Neural cell (in vitro differentiated cells): ENCODE results near the gene TOMM20. TPM values are rescaled to one million over a fixed set of nuclear protein-coding genes. Genes with fewer than 3 reads are reported as not detected.

Experiments used
- H2AFZ ChIP-seq: fragments of 200-600, 300-800 bp; sonication (generic), shearing (Covaris generic); 2 replicates; pipeline ENCODE4 v1.6.0; 2014; ENCODE audit warnings: low read depth, mild to moderate bottlenecking, antibody characterized with exemption, low read length, moderate library complexity
- H3F3A ChIP-seq: fragments of 200-600 bp; shearing (Covaris generic); 2 replicates; pipeline ENCODE4 v1.6.1; 2016; ENCODE audit warnings: mild to moderate bottlenecking, moderate library complexity, mixed read lengths, antibody characterized with exemption, low read length; ENCODE audit not compliant: insufficient read depth, poor library complexity, severe bottlenecking
- H3K27ac ChIP-seq: fragments of 200-600, 300-800 bp; sonication (generic), shearing (Covaris generic); 2 replicates; pipeline ENCODE4 v1.5.1; 2014; ENCODE audit warnings: mild to moderate bottlenecking, low read length, moderate library complexity
- H3K27me3 ChIP-seq: fragments of 300-800, 200-600 bp; sonication (generic), shearing (Covaris generic); 2 replicates; pipeline ENCODE4 v1.6.0; 2014; ENCODE audit warnings: mild to moderate bottlenecking, low read depth, low read length, moderate library complexity; ENCODE audit not compliant: insufficient read depth
- H3K36me3 ChIP-seq: fragments of 300-800, 200-600 bp; sonication (generic), shearing (Covaris generic); 2 replicates; pipeline ENCODE4 v1.5.1; 2014; ENCODE audit warnings: mild to moderate bottlenecking, antibody characterized with exemption, low read length, moderate library complexity; ENCODE audit not compliant: insufficient read depth
- H3K4me2 ChIP-seq: fragments of 300-800, 200-600 bp; sonication (generic), shearing (Covaris generic); 2 replicates; pipeline ENCODE4 v1.6.0; 2014; ENCODE audit warnings: mild to moderate bottlenecking, low read length
- H3K4me3 ChIP-seq: fragments of 300-800, 200-600 bp; sonication (generic), shearing (Covaris generic); 2 replicates; pipeline ENCODE4 v1.5.1; 2014; ENCODE audit warnings: mild to moderate bottlenecking, low read length, moderate library complexity
- H3K79me2 ChIP-seq: fragments of 200-600 bp; shearing (Covaris generic); replicated peaks from 2 replicates; pipeline ENCODE4 v1.6.0; 2014; ENCODE audit warnings: mild to moderate bottlenecking, low read length, moderate library complexity; ENCODE audit not compliant: insufficient read depth
- H3K9ac ChIP-seq: fragments of 300-800, 200-600 bp; sonication (generic), shearing (Covaris generic); 2 replicates; pipeline ENCODE4 v1.6.1; 2016; ENCODE audit warnings: mild to moderate bottlenecking, low read length, mixed read lengths
- H3K9me2 ChIP-seq: fragments of 200-600 bp; shearing (Covaris generic); 2 replicates; pipeline ENCODE4 v1.6.1; 2016; ENCODE audit warnings: mild to moderate bottlenecking, low read length, mixed read lengths; ENCODE audit not compliant: insufficient read depth
- H3K9me3 ChIP-seq: fragments of 200-600, 300-800 bp; sonication (generic), shearing (Covaris generic); 2 replicates; pipeline ENCODE4 v1.6.1; 2016; ENCODE audit warnings: mild to moderate bottlenecking, mixed run types, low read length, moderate library complexity, mixed read lengths
- H4K20me1 ChIP-seq: fragments of 200-600 bp; shearing (Covaris generic); 2 replicates; pipeline ENCODE4 v1.6.1; 2016; ENCODE audit warnings: mild to moderate bottlenecking, mixed run types; ENCODE audit not compliant: insufficient read depth
- EP300 ChIP-seq: fragments of 450-650 bp; conservative IDR thresholded peaks from 2 replicates; pipeline ENCODE4 v1.6.1; 2014; ENCODE audit warnings: antibody characterized with exemption, mild to moderate bottlenecking, moderate library complexity; ENCODE audit not compliant: poor library complexity, severe bottlenecking
- EZH2 ChIP-seq: fragments of 200-600, 300-800 bp; shearing (Covaris generic), sonication (generic); IDR thresholded peaks from 2 replicates; pipeline ENCODE4 v1.6.1; 2014; ENCODE audit warnings: antibody characterized with exemption, low read length, borderline replicate concordance, mild to moderate bottlenecking; ENCODE audit not compliant: insufficient read depth, poor library complexity, severe bottlenecking
- MXI1 ChIP-seq: fragments of 450-650 bp; conservative IDR thresholded peaks from 2 replicates; pipeline ENCODE4 v1.6.1; 2014; ENCODE audit warnings: antibody characterized with exemption, mild to moderate bottlenecking; ENCODE audit not compliant: poor library complexity, severe bottlenecking
- POLR2AphosphoS5 ChIP-seq: IDR thresholded peaks from 2 replicates; pipeline ENCODE4 v1.6.1; 2012
- RAD21 ChIP-seq: fragments of 450-650 bp; conservative IDR thresholded peaks from 2 replicates; pipeline ENCODE4 v1.6.1; 2014; ENCODE audit warnings: antibody characterized with exemption, mild to moderate bottlenecking, moderate library complexity
- SMC3 ChIP-seq: fragments of 450-650 bp; conservative IDR thresholded peaks from 2 replicates; pipeline ENCODE4 v1.6.1; 2014; ENCODE audit warnings: antibody characterized with exemption, mild to moderate bottlenecking, moderate library complexity; ENCODE audit not compliant: poor library complexity
- TAF1 ChIP-seq: IDR thresholded peaks from 2 replicates; pipeline ENCODE4 v1.6.1; 2012; ENCODE audit warnings: low read depth
- polyA plus RNA-seq: library from polyadenylated mRNA; depleted of rRNA; stranded (reverse); fragments of >200 nt; gene quantifications from 2 replicates; pipeline ENCODE4 v1.2.3, GENCODE V29; 2014
- TF ChIP-seq, protein P1 (sequence below): IDR thresholded peaks from 2 replicates; pipeline ENCODE4 v1.6.1; 2012; ENCODE audit warnings: borderline replicate concordance
- TF ChIP-seq, protein P2 (sequence below): fragments of 450-650 bp; IDR thresholded peaks from 2 replicates; pipeline ENCODE4 v1.5.1; 2014; ENCODE audit warnings: antibody characterized with exemption, mild to moderate bottlenecking, moderate library complexity; ENCODE audit not compliant: poor library complexity, severe bottlenecking

The TOMM20 gene
- polyA plus RNA-seq, 1 donor from 2014 or later = 175 TPM

DNA sequence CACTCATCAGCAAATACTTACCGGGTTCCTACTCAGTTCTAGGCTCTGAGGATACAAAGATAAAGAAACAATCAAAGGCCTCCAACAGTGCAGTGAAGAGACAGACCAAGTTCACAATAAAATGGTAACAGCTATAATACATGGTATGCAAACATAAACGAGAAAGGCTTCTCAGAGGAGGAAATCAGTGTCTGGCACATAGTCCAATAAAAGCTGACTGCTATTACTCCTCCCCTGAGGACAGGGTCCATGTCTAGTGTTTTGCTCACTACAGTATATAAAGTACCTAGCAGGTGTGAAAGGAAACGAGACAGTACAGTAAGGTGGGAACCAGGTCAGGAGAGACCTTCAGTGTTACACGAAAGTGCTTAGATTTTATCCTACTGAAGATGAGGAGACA lies 28.1 kb upstream of the TOMM20 start:
- TF ChIP-seq, protein P1, sequence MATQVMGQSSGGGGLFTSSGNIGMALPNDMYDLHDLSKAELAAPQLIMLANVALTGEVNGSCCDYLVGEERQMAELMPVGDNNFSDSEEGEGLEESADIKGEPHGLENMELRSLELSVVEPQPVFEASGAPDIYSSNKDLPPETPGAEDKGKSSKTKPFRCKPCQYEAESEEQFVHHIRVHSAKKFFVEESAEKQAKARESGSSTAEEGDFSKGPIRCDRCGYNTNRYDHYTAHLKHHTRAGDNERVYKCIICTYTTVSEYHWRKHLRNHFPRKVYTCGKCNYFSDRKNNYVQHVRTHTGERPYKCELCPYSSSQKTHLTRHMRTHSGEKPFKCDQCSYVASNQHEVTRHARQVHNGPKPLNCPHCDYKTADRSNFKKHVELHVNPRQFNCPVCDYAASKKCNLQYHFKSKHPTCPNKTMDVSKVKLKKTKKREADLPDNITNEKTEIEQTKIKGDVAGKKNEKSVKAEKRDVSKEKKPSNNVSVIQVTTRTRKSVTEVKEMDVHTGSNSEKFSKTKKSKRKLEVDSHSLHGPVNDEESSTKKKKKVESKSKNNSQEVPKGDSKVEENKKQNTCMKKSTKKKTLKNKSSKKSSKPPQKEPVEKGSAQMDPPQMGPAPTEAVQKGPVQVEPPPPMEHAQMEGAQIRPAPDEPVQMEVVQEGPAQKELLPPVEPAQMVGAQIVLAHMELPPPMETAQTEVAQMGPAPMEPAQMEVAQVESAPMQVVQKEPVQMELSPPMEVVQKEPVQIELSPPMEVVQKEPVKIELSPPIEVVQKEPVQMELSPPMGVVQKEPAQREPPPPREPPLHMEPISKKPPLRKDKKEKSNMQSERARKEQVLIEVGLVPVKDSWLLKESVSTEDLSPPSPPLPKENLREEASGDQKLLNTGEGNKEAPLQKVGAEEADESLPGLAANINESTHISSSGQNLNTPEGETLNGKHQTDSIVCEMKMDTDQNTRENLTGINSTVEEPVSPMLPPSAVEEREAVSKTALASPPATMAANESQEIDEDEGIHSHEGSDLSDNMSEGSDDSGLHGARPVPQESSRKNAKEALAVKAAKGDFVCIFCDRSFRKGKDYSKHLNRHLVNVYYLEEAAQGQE = no peak
- TF ChIP-seq MXI1 (no peak), TAF1 (no peak), EZH2 (no peak), RAD21 (no peak), EP300 (no peak), SMC3 (no peak), POLR2AphosphoS5 (no peak)
- TF ChIP-seq, protein P2, sequence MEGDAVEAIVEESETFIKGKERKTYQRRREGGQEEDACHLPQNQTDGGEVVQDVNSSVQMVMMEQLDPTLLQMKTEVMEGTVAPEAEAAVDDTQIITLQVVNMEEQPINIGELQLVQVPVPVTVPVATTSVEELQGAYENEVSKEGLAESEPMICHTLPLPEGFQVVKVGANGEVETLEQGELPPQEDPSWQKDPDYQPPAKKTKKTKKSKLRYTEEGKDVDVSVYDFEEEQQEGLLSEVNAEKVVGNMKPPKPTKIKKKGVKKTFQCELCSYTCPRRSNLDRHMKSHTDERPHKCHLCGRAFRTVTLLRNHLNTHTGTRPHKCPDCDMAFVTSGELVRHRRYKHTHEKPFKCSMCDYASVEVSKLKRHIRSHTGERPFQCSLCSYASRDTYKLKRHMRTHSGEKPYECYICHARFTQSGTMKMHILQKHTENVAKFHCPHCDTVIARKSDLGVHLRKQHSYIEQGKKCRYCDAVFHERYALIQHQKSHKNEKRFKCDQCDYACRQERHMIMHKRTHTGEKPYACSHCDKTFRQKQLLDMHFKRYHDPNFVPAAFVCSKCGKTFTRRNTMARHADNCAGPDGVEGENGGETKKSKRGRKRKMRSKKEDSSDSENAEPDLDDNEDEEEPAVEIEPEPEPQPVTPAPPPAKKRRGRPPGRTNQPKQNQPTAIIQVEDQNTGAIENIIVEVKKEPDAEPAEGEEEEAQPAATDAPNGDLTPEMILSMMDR = no peak
- H3K9ac ChIP-seq = no peak overlapping the region
- no peaks in the 10 kb centered on the region for H3K27me3 ChIP-seq
- H3K4me3 ChIP-seq = no peak overlapping the region
- H3F3A ChIP-seq = no peaks in the 10 kb centered on the region
- no peaks in the 10 kb centered on the region for H4K20me1 ChIP-seq
- H3K9me2 ChIP-seq = no peaks in the 10 kb centered on the region
- H3K36me3 ChIP-seq = no peaks in the 10 kb centered on the region
- H3K79me2 ChIP-seq = peaks cover 12% of the 10 kb centered on the region
- no peaks in the 10 kb centered on the region for H3K9me3 ChIP-seq
- H2AFZ ChIP-seq = no peak overlapping the region
- no peak overlapping the region for H3K27ac ChIP-seq
- H3K4me2 ChIP-seq = no peak overlapping the region

DNA sequence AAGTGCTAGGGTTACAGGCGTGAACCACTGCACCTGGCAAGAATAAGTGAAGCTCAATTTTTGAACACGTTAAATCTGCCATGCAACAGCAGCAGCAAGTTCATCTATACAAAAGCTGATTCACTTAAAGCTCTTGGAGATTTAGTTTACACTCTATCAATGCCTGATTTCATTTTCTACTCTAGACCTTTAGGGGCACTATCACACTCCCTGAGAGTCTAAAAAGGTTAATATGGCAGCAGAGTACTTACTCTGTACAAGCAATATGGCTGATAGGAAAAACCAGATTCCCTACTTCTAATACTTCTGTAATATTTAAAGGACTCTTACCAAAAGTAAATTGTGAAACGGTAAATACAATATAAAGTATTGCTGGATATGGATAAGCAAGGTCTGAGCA lies 27.6 kb upstream of the TOMM20 start:
- Histone ChIP-seq H3K36me3 (no peaks in the 10 kb centered on the region), H2AFZ (no peak overlapping the region)

More for the DNA sequence above, 27.6 kb upstream of the TOMM20 start:
- no peaks in the 10 kb centered on the region for H3F3A ChIP-seq
- TF ChIP-seq RAD21 (no peak), EZH2 (no peak), SMC3 (no peak), TAF1 (no peak), MXI1 (no peak), POLR2AphosphoS5 (no peak), EP300 (no peak)
- TF ChIP-seq, protein P2 = no peak
- TF ChIP-seq, protein P1 = no peak
- peaks cover 12% of the 10 kb centered on the region for H3K79me2 ChIP-seq
- H3K9ac ChIP-seq = no peak overlapping the region
- H3K4me3 ChIP-seq = no peak overlapping the region
- H3K9me2 ChIP-seq = no peaks in the 10 kb centered on the region
- H3K4me2 ChIP-seq = no peak overlapping the region
- H3K27me3 ChIP-seq = no peaks in the 10 kb centered on the region
- H3K27ac ChIP-seq = no peak overlapping the region
- no peaks in the 10 kb centered on the region for H4K20me1 ChIP-seq
- H3K9me3 ChIP-seq = no peaks in the 10 kb centered on the region
